ENCODE data around the gene POLR3E. TPM values are rescaled to one million over a fixed set of nuclear protein-coding genes. Genes with fewer than 3 reads are reported as not detected.

POLR3E gene
- total RNA-seq, 2 experiments from 2014 or later = 74.5 to 107 TPM

GRCh38 chr16:22327446-22327775 lies 30.2 kb downstream of the POLR3E start:
- ChIA-PET POLR2A (interaction anchor here (0.6 kb wide), 1 partner anchor 390 kb away, joined by 3 read pairs; no protein-coding TSS in a partner anchor), CTCF (ENCODE audit: unreplicated experiment) (no interaction called here)
- Histone ChIP-seq H3K4me2 (ENCODE audit: low read length) (no peak overlapping the region), H3K9me2 (ENCODE audit: insufficient read depth, low read length) (no peaks in the 10 kb centered on the region), H4K20me1 (ENCODE audit: insufficient read depth, low read length) (no peaks in the 10 kb centered on the region), H3K9me3 (ENCODE audit: low read length) (no peaks in the 10 kb centered on the region), H3K79me2 (ENCODE audit: insufficient read depth, low read depth, low read length) (no peaks in the 10 kb centered on the region), H3K4me3 (ENCODE audit: low read depth, low read length, poor library complexity, severe bottlenecking) (no peak overlapping the region), H3K27ac (ENCODE audit: low read depth, low read length, poor library complexity, severe bottlenecking) (no peak overlapping the region), H3K4me1 (ENCODE audit: insufficient read depth, low read length, poor library complexity, severe bottlenecking) (no peaks in the 10 kb centered on the region), H2AFZ (ENCODE audit: low read length) (no peak overlapping the region), H3K36me3 (ENCODE audit: insufficient read depth, low read length) (peaks cover 97% of the 10 kb centered on the region)
- TF ChIP-seq, protein P1, sequence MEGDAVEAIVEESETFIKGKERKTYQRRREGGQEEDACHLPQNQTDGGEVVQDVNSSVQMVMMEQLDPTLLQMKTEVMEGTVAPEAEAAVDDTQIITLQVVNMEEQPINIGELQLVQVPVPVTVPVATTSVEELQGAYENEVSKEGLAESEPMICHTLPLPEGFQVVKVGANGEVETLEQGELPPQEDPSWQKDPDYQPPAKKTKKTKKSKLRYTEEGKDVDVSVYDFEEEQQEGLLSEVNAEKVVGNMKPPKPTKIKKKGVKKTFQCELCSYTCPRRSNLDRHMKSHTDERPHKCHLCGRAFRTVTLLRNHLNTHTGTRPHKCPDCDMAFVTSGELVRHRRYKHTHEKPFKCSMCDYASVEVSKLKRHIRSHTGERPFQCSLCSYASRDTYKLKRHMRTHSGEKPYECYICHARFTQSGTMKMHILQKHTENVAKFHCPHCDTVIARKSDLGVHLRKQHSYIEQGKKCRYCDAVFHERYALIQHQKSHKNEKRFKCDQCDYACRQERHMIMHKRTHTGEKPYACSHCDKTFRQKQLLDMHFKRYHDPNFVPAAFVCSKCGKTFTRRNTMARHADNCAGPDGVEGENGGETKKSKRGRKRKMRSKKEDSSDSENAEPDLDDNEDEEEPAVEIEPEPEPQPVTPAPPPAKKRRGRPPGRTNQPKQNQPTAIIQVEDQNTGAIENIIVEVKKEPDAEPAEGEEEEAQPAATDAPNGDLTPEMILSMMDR (conservative IDR thresholded peaks at IDR 0.05; ENCODE audit: low read length) = no peak
- no peak for TF ChIP-seq EZH2phosphoT487 (IDR thresholded peaks at IDR 0.05; ENCODE audit: borderline replicate concordance, low read depth, low read length)
- DNase-seq (ENCODE audit: low spot score) = no peak
- BruUV-seq (replicated peaks) = no TSS peak
- intact Hi-C loops (cut with micrococcal nuclease; ENCODE audit: unreplicated experiment) = no loop called here

GRCh38 chr16:22328081-22328725 lies 31.0 kb downstream of the POLR3E start:
- ChIA-PET CTCF (ENCODE audit: unreplicated experiment) (no interaction called here), POLR2A (no interaction called here)
- intact Hi-C loops (cut with micrococcal nuclease; ENCODE audit: unreplicated experiment) = no loop called here
- BruUV-seq (replicated peaks) = no TSS peak
- H3K79me2 ChIP-seq (ENCODE audit: insufficient read depth, low read depth, low read length) = no peaks in the 10 kb centered on the region
- no peaks in the 10 kb centered on the region for H4K20me1 ChIP-seq (ENCODE audit: insufficient read depth, low read length)
- H2AFZ ChIP-seq (ENCODE audit: low read length) = no peak overlapping the region
- no peak overlapping the region for H3K4me2 ChIP-seq (ENCODE audit: low read length)
- H3K4me1 ChIP-seq (ENCODE audit: insufficient read depth, low read length, poor library complexity, severe bottlenecking) = no peaks in the 10 kb centered on the region
- no peaks in the 10 kb centered on the region for H3K9me3 ChIP-seq (ENCODE audit: low read length)
- H3K27ac ChIP-seq (ENCODE audit: low read depth, low read length, poor library complexity, severe bottlenecking) = no peak overlapping the region
- TF ChIP-seq, protein P1 (conservative IDR thresholded peaks at IDR 0.05; ENCODE audit: low read length) = no peak
- TF ChIP-seq EZH2phosphoT487 (IDR thresholded peaks at IDR 0.05; ENCODE audit: borderline replicate concordance, low read depth, low read length) = no peak
- no peak overlapping the region for H3K4me3 ChIP-seq (ENCODE audit: low read depth, low read length, poor library complexity, severe bottlenecking)
- DNase-seq (ENCODE audit: low spot score) = no peak
- no peaks in the 10 kb centered on the region for H3K9me2 ChIP-seq (ENCODE audit: insufficient read depth, low read length)
- H3K36me3 ChIP-seq (ENCODE audit: insufficient read depth, low read length) = peaks cover 95% of the 10 kb centered on the region

- H3K9me2 ChIP-seq (ENCODE audit: insufficient read depth, low read length) = no peaks in the 10 kb centered on the region
- H3K79me2 ChIP-seq (ENCODE audit: insufficient read depth, low read depth, low read length) = no peaks in the 10 kb centered on the region
- H3K4me1 ChIP-seq (ENCODE audit: insufficient read depth, low read length, poor library complexity, severe bottlenecking) = no peaks in the 10 kb centered on the region
- ChIA-PET CTCF (ENCODE audit: unreplicated experiment) (no interaction called here), POLR2A (interaction anchor here (0.6 kb wide), 2 partner anchors 13 to 73 kb away, joined by 3 read pairs; no protein-coding TSS in a partner anchor)
- H3K4me2 ChIP-seq (ENCODE audit: low read length) = no peak overlapping the region
- DNase-seq (ENCODE audit: low spot score) = no peak
- H3K27ac ChIP-seq (ENCODE audit: low read depth, low read length, poor library complexity, severe bottlenecking) = no peak overlapping the region
- peaks cover 96% of the 10 kb centered on the region for H3K36me3 ChIP-seq (ENCODE audit: insufficient read depth, low read length)
- TF ChIP-seq EZH2phosphoT487 (IDR thresholded peaks at IDR 0.05; ENCODE audit: borderline replicate concordance, low read depth, low read length) = no peak
- TF ChIP-seq, protein P1 (conservative IDR thresholded peaks at IDR 0.05; ENCODE audit: low read length) = no peak
- no TSS peak for BruUV-seq (replicated peaks)
- no peaks in the 10 kb centered on the region for H3K9me3 ChIP-seq (ENCODE audit: low read length)
- no peak overlapping the region for H2AFZ ChIP-seq (ENCODE audit: low read length)
- intact Hi-C loops (cut with micrococcal nuclease; ENCODE audit: unreplicated experiment) = no loop called here
- no peak overlapping the region for H3K4me3 ChIP-seq (ENCODE audit: low read depth, low read length, poor library complexity, severe bottlenecking)
- no peaks in the 10 kb centered on the region for H4K20me1 ChIP-seq (ENCODE audit: insufficient read depth, low read length)
These were observed 32.0 kb downstream of the POLR3E start for GRCh38 chr16:22329199-22329695.

All from OCI-LY7 (cell line).